ENCODE results near the gene ZC3H7B. TPM values are rescaled to one million over a fixed set of nuclear protein-coding genes. Genes with fewer than 3 reads are reported as not detected.
A peak's percentile ranks its signal among the peaks of the same experiment; 100 is the strongest.

Gene ZC3H7B
- total RNA-seq, 1 experiment from 2014 or later: 62.7 TPM

- CTCF ChIA-PET: no interaction called here
- H3K27ac ChIP-seq: no peak overlapping the region
- no peaks in the 10 kb centered on the region for H3K27me3 ChIP-seq (ENCODE audit: insufficient read depth, low read depth)
- H4K20me1 ChIP-seq (ENCODE audit: insufficient read depth): no peaks in the 10 kb centered on the region; the same call in 1 of the 2 replicates
- H3K9me2 ChIP-seq (ENCODE audit: insufficient read depth): no peaks in the 10 kb centered on the region
- no peak for TF ChIP-seq EZH2 (IDR thresholded peaks at IDR 0.05; ENCODE audit: low read depth)
- H3F3A ChIP-seq (ENCODE audit: insufficient read depth, low read depth): no peaks in the 10 kb centered on the region
- H3K79me2 ChIP-seq (ENCODE audit: low read depth): no peaks in the 10 kb centered on the region
- no peaks in the 10 kb centered on the region; the same call in 1 of the 2 replicates for H3K4me1 ChIP-seq (replicated peaks; ENCODE audit: insufficient read depth)
- intact Hi-C loops (cut with micrococcal nuclease; ENCODE audit: unreplicated experiment): no loop called here
- H3K4me2 ChIP-seq: no peak overlapping the region
- no peak overlapping the region for H3K4me3 ChIP-seq
- BruUV-seq (replicated peaks): no TSS peak
- H3K36me3 ChIP-seq (ENCODE audit: low read depth): peaks cover 4% of the 10 kb centered on the region; the same call in 1 of the 2 replicates
- DNase-seq: no peak
- H3K9me3 ChIP-seq (ENCODE audit: insufficient read depth, low read depth): no peaks in the 10 kb centered on the region
- POLR2A ChIA-PET (ENCODE audit: unreplicated experiment): interaction anchor here (0.5 kb wide), 1 partner anchor 60 kb away, joined by 4 read pairs; no protein-coding TSS in a partner anchor
- H2AFZ ChIP-seq: no peak overlapping the region
Measured at GRCh38 chr22:41351011-41351410, 49.7 kb downstream of the ZC3H7B start.

- Histone ChIP-seq H3K27ac (0 out of 2 replicates have a peak overlapping the region, but pooled peaks have one; percentile 21), H3K4me3 (no peak overlapping the region), H3K4me2 (no peak overlapping the region), H3F3A (ENCODE audit: insufficient read depth, low read depth) (no peaks in the 10 kb centered on the region), H3K27me3 (ENCODE audit: insufficient read depth, low read depth) (no peaks in the 10 kb centered on the region), H2AFZ (no peak overlapping the region), H3K9me3 (ENCODE audit: insufficient read depth, low read depth) (no peaks in the 10 kb centered on the region), H3K4me1 (replicated peaks; ENCODE audit: insufficient read depth) (no peaks in the 10 kb centered on the region; the same call in 1 of the 2 replicates), H4K20me1 (ENCODE audit: insufficient read depth) (no peaks in the 10 kb centered on the region; the same call in 1 of the 2 replicates), H3K9me2 (ENCODE audit: insufficient read depth) (no peaks in the 10 kb centered on the region), H3K36me3 (ENCODE audit: low read depth) (peaks cover 4% of the 10 kb centered on the region; the same call in 1 of the 2 replicates), H3K79me2 (ENCODE audit: low read depth) (no peaks in the 10 kb centered on the region)
- intact Hi-C loops (cut with micrococcal nuclease; ENCODE audit: unreplicated experiment): loop anchor here (1.0 kb wide), 1 partner anchor 29 kb away; the partner anchor contains the start of gene TEF
- no TSS peak for BruUV-seq (replicated peaks)
- DNase-seq: peak; percentile 50 to 64
- ChIA-PET POLR2A (ENCODE audit: unreplicated experiment) (interaction anchor here (0.6 kb wide), 1 partner anchor 29 kb away, joined by 4 read pairs; the partner anchor contains the start of gene TEF), CTCF (interaction anchor here (1.1 kb wide), 1 partner anchor 166 kb away, joined by 3 read pairs; no protein-coding TSS in a partner anchor)
- no peak for TF ChIP-seq EZH2 (IDR thresholded peaks at IDR 0.05; ENCODE audit: low read depth)
- TF ChIP-seq, protein P1, sequence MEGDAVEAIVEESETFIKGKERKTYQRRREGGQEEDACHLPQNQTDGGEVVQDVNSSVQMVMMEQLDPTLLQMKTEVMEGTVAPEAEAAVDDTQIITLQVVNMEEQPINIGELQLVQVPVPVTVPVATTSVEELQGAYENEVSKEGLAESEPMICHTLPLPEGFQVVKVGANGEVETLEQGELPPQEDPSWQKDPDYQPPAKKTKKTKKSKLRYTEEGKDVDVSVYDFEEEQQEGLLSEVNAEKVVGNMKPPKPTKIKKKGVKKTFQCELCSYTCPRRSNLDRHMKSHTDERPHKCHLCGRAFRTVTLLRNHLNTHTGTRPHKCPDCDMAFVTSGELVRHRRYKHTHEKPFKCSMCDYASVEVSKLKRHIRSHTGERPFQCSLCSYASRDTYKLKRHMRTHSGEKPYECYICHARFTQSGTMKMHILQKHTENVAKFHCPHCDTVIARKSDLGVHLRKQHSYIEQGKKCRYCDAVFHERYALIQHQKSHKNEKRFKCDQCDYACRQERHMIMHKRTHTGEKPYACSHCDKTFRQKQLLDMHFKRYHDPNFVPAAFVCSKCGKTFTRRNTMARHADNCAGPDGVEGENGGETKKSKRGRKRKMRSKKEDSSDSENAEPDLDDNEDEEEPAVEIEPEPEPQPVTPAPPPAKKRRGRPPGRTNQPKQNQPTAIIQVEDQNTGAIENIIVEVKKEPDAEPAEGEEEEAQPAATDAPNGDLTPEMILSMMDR (conservative IDR thresholded peaks at IDR 0.05): no peak
Measured at GRCh38 chr22:41352058-41352457, 50.7 kb downstream of the ZC3H7B start.

DNA sequence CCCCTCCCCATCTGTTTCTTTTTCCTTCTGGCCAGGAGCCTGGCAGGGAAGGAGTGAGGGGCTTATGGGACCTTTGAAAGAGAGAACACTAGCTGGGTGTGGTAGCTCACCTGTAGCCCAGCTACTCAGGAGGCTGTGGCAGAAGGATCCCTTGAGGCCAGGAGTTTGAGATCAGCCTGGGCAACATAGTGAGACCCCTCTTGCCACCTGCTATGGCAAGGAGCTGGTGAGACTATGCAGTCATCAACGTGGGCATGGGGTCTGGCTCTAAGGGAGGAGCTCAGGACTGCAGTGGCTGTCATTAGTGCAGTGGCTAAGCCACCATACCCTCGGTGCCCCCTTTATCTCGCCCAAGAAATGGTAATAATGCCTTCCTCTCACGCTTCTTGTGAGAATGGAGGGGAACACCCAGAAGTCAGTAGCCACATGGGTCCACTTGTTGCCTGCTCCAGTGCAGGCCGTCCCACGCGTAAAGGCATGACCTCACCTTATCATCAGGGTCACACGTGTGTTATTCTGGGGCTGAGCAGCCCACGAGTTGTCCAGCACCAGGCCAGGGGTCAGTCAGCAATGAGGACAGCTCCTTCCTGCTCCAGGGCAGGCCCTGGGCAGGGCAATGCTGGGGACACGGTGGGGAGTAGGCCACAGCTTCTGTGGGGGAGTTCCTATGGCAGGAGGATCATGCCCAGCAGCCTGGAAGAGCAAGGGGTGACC lies 52.7 kb downstream of the ZC3H7B start:
- Histone ChIP-seq H3K4me1 (replicated peaks; ENCODE audit: insufficient read depth) (no peaks in the 10 kb centered on the region; the same call in 1 of the 2 replicates), H2AFZ (no peak overlapping the region), H3K27ac (no peak overlapping the region), H3K27me3 (ENCODE audit: insufficient read depth, low read depth) (no peaks in the 10 kb centered on the region), H3K9me3 (ENCODE audit: insufficient read depth, low read depth) (no peaks in the 10 kb centered on the region), H3K9me2 (ENCODE audit: insufficient read depth) (no peaks in the 10 kb centered on the region), H3K79me2 (ENCODE audit: low read depth) (no peaks in the 10 kb centered on the region), H3K4me3 (no peak overlapping the region), H3K4me2 (no peak overlapping the region), H4K20me1 (ENCODE audit: insufficient read depth) (no peaks in the 10 kb centered on the region; the same call in none of the 2 replicates), H3F3A (ENCODE audit: insufficient read depth, low read depth) (no peaks in the 10 kb centered on the region), H3K36me3 (ENCODE audit: low read depth) (peaks cover 4% of the 10 kb centered on the region; the same call in 1 of the 2 replicates)
- DNase-seq: no peak
- TF ChIP-seq, protein P1 (conservative IDR thresholded peaks at IDR 0.05): no peak
- no peak for TF ChIP-seq EZH2 (IDR thresholded peaks at IDR 0.05; ENCODE audit: low read depth)
- BruUV-seq (replicated peaks): no TSS peak
- ChIA-PET POLR2A (ENCODE audit: unreplicated experiment) (no interaction called here), CTCF (no interaction called here)
- intact Hi-C loops (cut with micrococcal nuclease; ENCODE audit: unreplicated experiment): no loop called here

All from PC-9 (cell line).